ENCODE results near the gene GGNBP2.

- no peak for TF ChIP-seq CTCF (IDR thresholded peaks at IDR 0.05)
- TF ChIP-seq POLR2AphosphoS5 (IDR thresholded peaks at IDR 0.05; ENCODE audit: low read depth, low read length) = no peak
- no peak for TF ChIP-seq REST (IDR thresholded peaks at IDR 0.05; ENCODE audit: insufficient read depth in 1 of 2, low read depth in 2 of 2, low read length in 1 of 2)
- no peak for TF ChIP-seq TCF7L2 (IDR thresholded peaks at IDR 0.05; ENCODE audit: low read depth, low read length)
These were observed 66.8 kb downstream of the GGNBP2 start for GRCh38 chr17:36611345-36612072.

Data from Panc1 (cell line).